MCF 10A (cell line): ENCODE measurements around the gene CYTH3. TPM values are rescaled to one million over a fixed set of nuclear protein-coding genes. Genes with fewer than 3 reads are reported as not detected.

Experiments used
- BruUV-seq: library from RNA; stranded (reverse); fragments of 400-500 nt; replicated peaks from 2 replicates; lab custom pipeline; 2021; lab: Mats Ljungman, UMichigan
- CTCF ChIA-PET: fragments of 300-600 bp; sonication (Branson Sonifier 250); formaldehyde crosslinking; extraction: SDS; loops from one replicate; lab custom pipeline; 2021; ENCODE audit warnings: antibody characterized with exemption, inconsistent platforms; lab: Yijun Ruan, JAX
- POLR2A ChIA-PET: fragments of 300-600, 350-650 bp; sonication (Branson Sonifier 250); formaldehyde crosslinking; extraction: SDS; loops from one replicate; lab custom pipeline; 2020; ENCODE audit warnings: antibody characterized with exemption, inconsistent platforms; lab: Yijun Ruan, JAX
- DNase-seq: peaks from one replicate; pipeline ENCODE4 v3.0.0-alpha.2; 2018; ENCODE audit not compliant: unreplicated experiment
- H3K27ac Mint-ChIP-seq: one replicate; pipeline ENCODE4 v1.8.0; 2022; ENCODE audit warnings: mild to moderate bottlenecking, low read depth, mixed read lengths; ENCODE audit not compliant: unreplicated experiment
- H3K27me3 Mint-ChIP-seq: one replicate; pipeline ENCODE4 v1.8.0; 2022; ENCODE audit warnings: mixed read lengths; ENCODE audit not compliant: insufficient read depth, unreplicated experiment
- H3K36me3 Mint-ChIP-seq: one replicate; pipeline ENCODE4 v1.8.0; 2022; ENCODE audit warnings: mild to moderate bottlenecking, moderate library complexity, mixed read lengths; ENCODE audit not compliant: insufficient read depth, unreplicated experiment
- H3K4me1 Mint-ChIP-seq: one replicate; pipeline ENCODE4 v1.8.0; 2022; ENCODE audit warnings: mixed read lengths; ENCODE audit not compliant: insufficient read depth, unreplicated experiment
- H3K4me3 Mint-ChIP-seq: one replicate; pipeline ENCODE4 v1.8.0; 2022; ENCODE audit warnings: mild to moderate bottlenecking, moderate library complexity, mixed read lengths; ENCODE audit not compliant: unreplicated experiment
- H3K9me3 Mint-ChIP-seq: one replicate; pipeline ENCODE4 v1.8.0; 2022; ENCODE audit warnings: mixed read lengths; ENCODE audit not compliant: unreplicated experiment
- intact Hi-C: fragments of 100-400 bp; cut with micrococcal nuclease; formaldehyde crosslinking; loops from 2 replicates; pipeline ENCODE4 v1.14.1; 2022
- total RNA-seq: library from RNA; stranded (reverse); gene quantifications from 2 replicates; pipeline ENCODE4 v1.2.3, GENCODE V29; 2022
- TF ChIP-seq, protein P1 (sequence below): fragments of 200-600 bp; IDR thresholded peaks from one replicate; pipeline ENCODE4 v1.8.0; 2022; ENCODE audit warnings: antibody characterized with exemption, mild to moderate bottlenecking; ENCODE audit not compliant: unreplicated experiment

The CYTH3 gene
- total RNA-seq, 1 experiment from 2014 or later, result 23.5 TPM

DNA sequence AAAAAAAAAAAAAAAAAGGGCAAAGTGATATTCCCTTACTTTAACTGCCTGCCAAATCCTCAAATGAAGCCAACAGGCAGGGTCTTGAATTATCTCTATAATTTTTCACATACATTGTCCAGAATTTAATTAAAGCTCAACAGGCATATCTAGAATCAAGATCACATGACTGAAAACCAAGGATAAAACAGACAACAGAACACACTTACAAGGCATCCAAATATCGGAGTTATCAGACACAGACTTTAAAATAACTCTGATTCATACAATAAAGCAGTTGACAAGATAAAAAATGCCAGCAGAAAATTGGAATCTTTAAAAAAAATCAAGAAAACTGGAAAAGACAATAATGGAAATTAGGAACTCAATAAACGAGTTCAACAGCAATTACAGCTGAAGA lies 10.7 kb downstream of the CYTH3 start:
- ChIA-PET POLR2A (interaction anchor here (1.4 to 3.4 kb wide), 2 partner anchors 9 to 19 kb away, joined by 6 to 17 read pairs; no protein-coding TSS in a partner anchor), CTCF (interaction anchor here (0.6 to 2.5 kb wide), 5 partner anchors 8 to 62 kb away, joined by 3 to 9 read pairs (median 4); no protein-coding TSS in a partner anchor)
- no peaks in the 10 kb centered on the region for H3K9me3 Mint-ChIP-seq
- no peaks in the 10 kb centered on the region for H3K36me3 Mint-ChIP-seq
- intact Hi-C loops, result no loop called here
- BruUV-seq, result no TSS peak
- H3K27me3 Mint-ChIP-seq, result no peaks in the 10 kb centered on the region
- H3K27ac Mint-ChIP-seq, result no peak overlapping the region
- TF ChIP-seq, protein P1, sequence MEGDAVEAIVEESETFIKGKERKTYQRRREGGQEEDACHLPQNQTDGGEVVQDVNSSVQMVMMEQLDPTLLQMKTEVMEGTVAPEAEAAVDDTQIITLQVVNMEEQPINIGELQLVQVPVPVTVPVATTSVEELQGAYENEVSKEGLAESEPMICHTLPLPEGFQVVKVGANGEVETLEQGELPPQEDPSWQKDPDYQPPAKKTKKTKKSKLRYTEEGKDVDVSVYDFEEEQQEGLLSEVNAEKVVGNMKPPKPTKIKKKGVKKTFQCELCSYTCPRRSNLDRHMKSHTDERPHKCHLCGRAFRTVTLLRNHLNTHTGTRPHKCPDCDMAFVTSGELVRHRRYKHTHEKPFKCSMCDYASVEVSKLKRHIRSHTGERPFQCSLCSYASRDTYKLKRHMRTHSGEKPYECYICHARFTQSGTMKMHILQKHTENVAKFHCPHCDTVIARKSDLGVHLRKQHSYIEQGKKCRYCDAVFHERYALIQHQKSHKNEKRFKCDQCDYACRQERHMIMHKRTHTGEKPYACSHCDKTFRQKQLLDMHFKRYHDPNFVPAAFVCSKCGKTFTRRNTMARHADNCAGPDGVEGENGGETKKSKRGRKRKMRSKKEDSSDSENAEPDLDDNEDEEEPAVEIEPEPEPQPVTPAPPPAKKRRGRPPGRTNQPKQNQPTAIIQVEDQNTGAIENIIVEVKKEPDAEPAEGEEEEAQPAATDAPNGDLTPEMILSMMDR, result no peak
- peaks cover 18% of the 10 kb centered on the region for H3K4me1 Mint-ChIP-seq
- DNase-seq, result no peak
- H3K4me3 Mint-ChIP-seq, result no peak overlapping the region

DNA sequence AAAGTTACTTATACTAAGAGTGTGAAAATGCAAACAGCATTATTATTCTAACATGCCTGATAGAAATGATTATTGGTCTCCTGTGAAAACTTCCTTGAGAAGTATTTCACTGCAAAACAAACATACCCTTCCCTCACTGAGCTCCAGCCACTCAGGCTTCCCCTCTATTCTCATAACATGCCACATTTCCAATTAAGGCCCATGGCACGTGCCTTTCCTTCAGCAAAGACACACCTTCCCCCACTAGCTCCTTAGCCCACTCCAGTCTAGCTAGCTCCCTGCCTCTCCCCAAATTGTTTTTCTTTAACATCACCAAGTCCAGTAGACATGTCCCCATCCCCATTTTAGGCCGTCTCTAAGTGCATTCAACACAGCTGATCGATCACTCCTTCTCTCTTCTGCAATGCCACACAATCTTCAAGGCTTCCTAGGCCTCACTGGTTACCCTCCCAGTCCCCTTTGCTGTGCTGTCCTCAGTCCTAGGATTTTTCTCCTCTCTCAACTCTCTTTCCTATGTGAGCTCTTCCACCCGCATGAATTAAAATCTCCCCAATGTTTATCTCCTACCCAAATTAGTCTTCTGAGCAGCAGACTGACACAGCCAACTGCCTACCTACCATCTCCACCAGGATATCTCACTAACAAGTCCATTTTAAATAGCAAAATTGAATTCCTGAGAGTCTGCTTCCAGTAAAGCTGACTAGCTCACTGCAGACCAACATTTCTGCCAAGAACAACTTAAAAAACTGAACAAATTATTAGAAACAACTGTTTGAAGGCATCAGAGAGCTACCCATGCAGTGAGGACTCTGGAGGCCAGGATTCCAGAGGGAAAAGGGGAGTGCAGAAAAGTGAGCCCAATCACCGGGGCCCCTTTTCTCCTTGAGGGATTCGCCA lies 11.9 kb downstream of the CYTH3 start:
- intact Hi-C loops, result no loop called here
- peaks cover 22% of the 10 kb centered on the region for H3K4me1 Mint-ChIP-seq
- POLR2A ChIA-PET, result interaction anchor here (0.6 to 3.4 kb wide), 4 partner anchors 10 to 234 kb away, joined by 3 to 17 read pairs (median 6); no protein-coding TSS in a partner anchor
- CTCF ChIA-PET, result interaction anchor here (0.5 to 2.5 kb wide), 6 partner anchors 9 to 63 kb away, joined by 3 to 9 read pairs (median 4); no protein-coding TSS in a partner anchor
- TF ChIP-seq, protein P1, result no peak
- no peaks in the 10 kb centered on the region for H3K36me3 Mint-ChIP-seq
- H3K27me3 Mint-ChIP-seq, result no peaks in the 10 kb centered on the region
- H3K27ac Mint-ChIP-seq, result no peak overlapping the region
- no peaks in the 10 kb centered on the region for H3K9me3 Mint-ChIP-seq
- no TSS peak for BruUV-seq
- H3K4me3 Mint-ChIP-seq, result no peak overlapping the region
- DNase-seq, result no peak

DNA sequence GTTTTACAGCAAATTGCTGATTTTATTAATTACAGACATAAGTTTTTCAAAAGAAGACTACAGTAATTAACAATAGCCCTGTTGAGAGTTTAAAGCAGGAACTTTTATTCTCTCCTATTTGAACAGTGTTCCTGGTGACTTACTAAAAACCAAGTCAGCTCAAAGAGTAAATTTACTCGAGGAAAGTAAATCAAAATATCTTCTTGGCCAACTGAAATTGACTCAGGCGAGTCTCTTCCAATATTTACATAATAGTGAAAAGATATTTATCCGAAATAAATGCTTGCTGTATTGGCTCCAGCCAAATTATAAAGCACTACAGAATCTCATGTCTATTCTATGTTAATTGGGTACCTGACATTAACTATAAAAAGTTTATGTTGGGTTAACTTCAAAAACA lies 13.2 kb downstream of the CYTH3 start:
- no peak overlapping the region for H3K4me3 Mint-ChIP-seq
- BruUV-seq, result no TSS peak
- no peaks in the 10 kb centered on the region for H3K36me3 Mint-ChIP-seq
- H3K27me3 Mint-ChIP-seq, result no peaks in the 10 kb centered on the region
- no peaks in the 10 kb centered on the region for H3K9me3 Mint-ChIP-seq
- intact Hi-C loops, result no loop called here
- peaks cover 22% of the 10 kb centered on the region for H3K4me1 Mint-ChIP-seq
- TF ChIP-seq, protein P1, result no peak
- ChIA-PET POLR2A (interaction anchor here (3.4 kb wide), 1 partner anchor 11 kb away, joined by 17 read pairs; no protein-coding TSS in a partner anchor), CTCF (interaction anchor here (1.7 kb wide), 1 partner anchor 12 kb away, joined by 8 read pairs; no protein-coding TSS in a partner anchor)
- no peak for DNase-seq
- H3K27ac Mint-ChIP-seq, result no peak overlapping the region
